Ascending aorta (tissue), 2 donors: ENCODE results near the gene GP2. TPM values are rescaled to one million over a fixed set of nuclear protein-coding genes. Genes with fewer than 3 reads are reported as not detected.

Experiments used
- DNase-seq, 2 donors: peaks; one replicate each; pipeline ENCODE4 v3.0.0-alpha.2; 2019; ENCODE audit warnings: low spot score in 2 of 2
- H3K27ac ChIP-seq, 2 donors: fragments of 200-600 bp; sonication (generic); one replicate each; pipeline ENCODE4 v1.5.1; 2016 to 2017; ENCODE audit warnings: mild to moderate bottlenecking in 1 of 2
- H3K27me3 ChIP-seq: fragments of 200-600 bp; sonication (generic); one replicate; pipeline ENCODE4 v1.5.1; 2017
- H3K36me3 ChIP-seq, 2 donors: fragments of 200-600 bp; sonication (generic); one replicate each; pipeline ENCODE4 v1.5.1; 2016
- H3K4me1 ChIP-seq, 2 donors: fragments of 200-600 bp; sonication (generic); one replicate each; pipeline ENCODE4 v1.5.1; 2016 to 2017; ENCODE audit warnings: mild to moderate bottlenecking in 1 of 2
- H3K4me3 ChIP-seq, 2 donors: fragments of 200-600 bp; sonication (generic); one replicate each; pipeline ENCODE4 v1.5.1; 2016 to 2017; ENCODE audit warnings: mild to moderate bottlenecking in 1 of 2
- H3K9me3 ChIP-seq, 2 donors: fragments of 200-600 bp; sonication (generic); one replicate each; pipeline ENCODE4 v1.5.1; 2016
- intact Hi-C: fragments of 100-400 bp; cut with DNase I; formaldehyde crosslinking; loops from one replicate; pipeline ENCODE4 v1.15.1; 2023
- total RNA-seq: library from RNA; depleted of rRNA; stranded (reverse); fragments of >200 nt; gene quantifications from one replicate; pipeline ENCODE4 v1.1.0, GENCODE V29; 2016
- TF ChIP-seq, protein P1 (sequence below), 3 experiments: fragments of 200-600 bp in 2 of 3; fragments of 450-650 bp in 1 of 3; sonication (generic) in 2 of 3; IDR thresholded peaks; one replicate each; pipeline ENCODE4 v1.5.1; 2016 to 2019; ENCODE audit warnings: antibody characterized with exemption in 3 of 3, mild to moderate bottlenecking in 1 of 3, moderate library complexity in 1 of 3

The GP2 gene
- total RNA-seq, 1 donor from 2014 or later = 0.11 TPM

DNA sequence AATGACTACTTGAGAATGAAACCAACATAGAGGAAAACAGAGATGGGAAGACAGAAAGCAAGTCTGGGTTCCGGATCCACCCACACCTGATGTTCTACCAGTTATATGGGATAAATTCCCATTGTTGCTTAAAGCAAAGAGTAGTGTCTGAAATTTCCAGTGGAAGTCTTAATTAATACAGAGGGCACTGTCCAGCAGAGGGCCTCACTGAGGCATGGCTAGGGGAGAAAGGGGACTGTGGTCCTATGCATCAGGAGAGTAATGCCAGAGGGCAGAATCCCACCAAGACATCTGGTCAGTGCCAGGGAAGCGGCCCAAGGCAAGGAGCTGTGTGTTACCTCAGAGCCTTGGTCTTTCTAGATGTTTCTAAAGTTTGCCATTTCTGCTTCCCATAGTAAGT is 32.7 kb upstream of the GP2 start:
- H3K9me3 ChIP-seq = no peaks in the 10 kb centered on the region
- H3K4me1 ChIP-seq = no peaks in the 10 kb centered on the region
- no peaks in the 10 kb centered on the region for H3K36me3 ChIP-seq
- no peaks in the 10 kb centered on the region for H3K27me3 ChIP-seq
- no peak for DNase-seq
- H3K27ac ChIP-seq = no peak overlapping the region
- no peak overlapping the region for H3K4me3 ChIP-seq
- TF ChIP-seq, protein P1, sequence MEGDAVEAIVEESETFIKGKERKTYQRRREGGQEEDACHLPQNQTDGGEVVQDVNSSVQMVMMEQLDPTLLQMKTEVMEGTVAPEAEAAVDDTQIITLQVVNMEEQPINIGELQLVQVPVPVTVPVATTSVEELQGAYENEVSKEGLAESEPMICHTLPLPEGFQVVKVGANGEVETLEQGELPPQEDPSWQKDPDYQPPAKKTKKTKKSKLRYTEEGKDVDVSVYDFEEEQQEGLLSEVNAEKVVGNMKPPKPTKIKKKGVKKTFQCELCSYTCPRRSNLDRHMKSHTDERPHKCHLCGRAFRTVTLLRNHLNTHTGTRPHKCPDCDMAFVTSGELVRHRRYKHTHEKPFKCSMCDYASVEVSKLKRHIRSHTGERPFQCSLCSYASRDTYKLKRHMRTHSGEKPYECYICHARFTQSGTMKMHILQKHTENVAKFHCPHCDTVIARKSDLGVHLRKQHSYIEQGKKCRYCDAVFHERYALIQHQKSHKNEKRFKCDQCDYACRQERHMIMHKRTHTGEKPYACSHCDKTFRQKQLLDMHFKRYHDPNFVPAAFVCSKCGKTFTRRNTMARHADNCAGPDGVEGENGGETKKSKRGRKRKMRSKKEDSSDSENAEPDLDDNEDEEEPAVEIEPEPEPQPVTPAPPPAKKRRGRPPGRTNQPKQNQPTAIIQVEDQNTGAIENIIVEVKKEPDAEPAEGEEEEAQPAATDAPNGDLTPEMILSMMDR (IDR thresholded peaks at IDR 0.05) = peak in 1 of 3 experiments; percentile 10
- intact Hi-C loops = no loop called here

DNA sequence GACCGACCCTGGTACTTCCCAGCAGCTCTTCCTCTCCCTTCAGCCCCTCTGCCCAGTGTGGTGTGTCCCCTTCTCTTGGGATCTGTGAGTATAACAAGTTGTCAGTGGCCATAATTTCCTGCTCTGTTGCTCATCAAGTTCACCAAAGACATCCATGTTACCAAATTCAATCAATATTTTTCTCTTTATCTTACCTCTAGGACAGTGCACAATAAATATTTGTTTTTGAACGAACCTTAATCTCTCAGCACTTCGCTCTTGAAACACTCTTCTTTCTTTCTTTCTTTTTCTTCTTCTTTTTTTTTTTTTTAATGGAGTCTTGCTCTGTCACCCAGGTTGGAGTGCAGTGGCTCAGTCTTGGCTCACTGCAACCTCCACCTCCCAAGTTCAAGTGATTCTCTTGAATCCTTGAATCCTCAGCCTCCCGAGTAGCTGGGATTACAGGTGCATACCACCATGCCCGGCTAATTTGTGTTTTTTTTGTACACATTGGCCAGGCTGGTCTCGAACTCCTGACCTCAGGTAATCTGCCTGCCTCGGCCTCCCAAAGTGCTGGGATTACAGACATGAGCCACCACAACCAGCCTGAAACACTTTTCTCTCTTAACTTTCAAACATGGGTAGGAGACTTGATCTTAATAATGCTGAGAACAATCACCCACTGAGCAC is 27.9 kb upstream of the GP2 start:
- no peaks in the 10 kb centered on the region for H3K9me3 ChIP-seq
- intact Hi-C loops = no loop called here
- no peak overlapping the region for H3K4me3 ChIP-seq
- no peaks in the 10 kb centered on the region for H3K27me3 ChIP-seq
- H3K27ac ChIP-seq = no peak overlapping the region
- H3K4me1 ChIP-seq = no peaks in the 10 kb centered on the region
- DNase-seq = no peak
- H3K36me3 ChIP-seq = no peaks in the 10 kb centered on the region
- TF ChIP-seq, protein P1 (IDR thresholded peaks at IDR 0.05) = no peak

DNA sequence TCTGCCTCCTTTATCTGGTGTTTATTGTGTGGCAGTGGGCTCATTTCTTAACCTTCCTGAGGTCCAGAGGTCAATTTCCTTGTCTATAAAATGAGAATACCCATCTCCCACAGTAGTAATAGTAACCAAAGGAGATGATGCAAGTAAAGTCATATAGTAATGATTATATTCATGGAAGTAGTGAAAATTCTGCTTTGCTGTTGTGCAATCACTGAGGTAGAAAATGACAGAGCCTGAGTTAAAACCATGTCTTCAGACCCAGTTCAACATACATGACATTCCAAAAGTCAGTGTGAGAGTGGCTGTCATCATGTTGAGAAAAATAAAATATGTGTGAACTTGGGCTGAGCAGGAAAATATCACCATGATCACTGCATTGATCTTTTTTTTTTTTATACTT is 26.1 kb upstream of the GP2 start:
- intact Hi-C loops = no loop called here
- no peaks in the 10 kb centered on the region for H3K4me1 ChIP-seq
- H3K9me3 ChIP-seq = no peaks in the 10 kb centered on the region
- H3K4me3 ChIP-seq = no peak overlapping the region
- H3K36me3 ChIP-seq = no peaks in the 10 kb centered on the region
- DNase-seq = no peak
- TF ChIP-seq, protein P1 (IDR thresholded peaks at IDR 0.05) = peak in 1 of 3 experiments; percentile 4
- no peaks in the 10 kb centered on the region for H3K27me3 ChIP-seq
- H3K27ac ChIP-seq = no peak overlapping the region

DNA sequence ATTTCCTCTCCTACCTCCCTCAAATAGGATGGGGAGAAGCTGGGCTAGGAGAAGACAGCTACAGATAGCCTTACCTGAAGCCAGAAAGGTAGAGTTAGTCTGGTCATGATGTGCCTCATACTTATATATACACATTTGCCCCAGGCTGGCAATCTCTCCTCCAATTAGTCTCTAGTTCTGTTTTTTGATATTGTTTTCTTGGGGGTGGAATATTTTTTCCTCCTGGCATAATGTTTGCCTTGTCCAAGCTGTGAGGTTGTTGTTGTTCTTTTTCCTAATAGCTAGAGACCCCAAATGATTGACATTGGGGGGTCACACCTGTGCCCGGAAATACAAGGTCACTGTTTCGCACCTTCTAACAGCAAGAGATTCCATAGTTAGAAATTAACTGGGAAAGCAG is 25.3 kb upstream of the GP2 start, which contains the start of gene UMOD:
Gene UMOD, minus strand, starts transcription at position 101 of the 400 bp plus-strand sequence. CDS start 1,978 bp downstream, outside the sequence.
- Histone ChIP-seq H3K9me3 (no peaks in the 10 kb centered on the region), H3K36me3 (no peaks in the 10 kb centered on the region), H3K27ac (no peak within 1 kb of the TSS), H3K27me3 (no peaks in the 10 kb centered on the region), H3K4me1 (no peaks in the 10 kb centered on the region), H3K4me3 (no peak within 1 kb of the TSS)
- intact Hi-C loops = no loop called here
- DNase-seq = no peak
- TF ChIP-seq, protein P1 (IDR thresholded peaks at IDR 0.05) = no peak

DNA sequence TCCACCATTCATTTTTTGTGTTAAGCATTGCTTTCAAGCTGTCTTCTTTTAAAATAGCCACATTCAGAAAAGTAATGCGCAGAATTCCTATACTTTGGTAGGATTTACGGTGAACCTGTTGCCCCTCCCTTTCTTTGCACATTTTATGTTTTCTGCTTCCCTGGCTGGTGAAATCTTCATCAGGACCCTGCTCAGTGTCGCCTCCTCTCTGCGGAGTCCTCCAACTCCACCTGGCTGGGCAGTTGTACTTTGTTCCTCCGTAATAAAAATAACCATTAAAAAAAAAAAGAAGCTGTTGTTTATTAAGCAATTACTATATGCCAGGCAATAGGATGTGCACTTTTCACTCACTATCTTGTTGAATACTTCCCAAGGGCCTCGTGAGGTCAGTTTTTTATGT is 22.3 kb upstream of the GP2 start:
- H3K4me1 ChIP-seq = no peaks in the 10 kb centered on the region
- no peaks in the 10 kb centered on the region for H3K9me3 ChIP-seq
- H3K4me3 ChIP-seq = no peak overlapping the region
- intact Hi-C loops = no loop called here
- TF ChIP-seq, protein P1 (IDR thresholded peaks at IDR 0.05) = no peak
- no peaks in the 10 kb centered on the region for H3K27me3 ChIP-seq
- no peak overlapping the region for H3K27ac ChIP-seq
- H3K36me3 ChIP-seq = no peaks in the 10 kb centered on the region
- DNase-seq = no peak
